Measurements from ENCODE around the gene GALNTL6.

Gene GALNTL6

DNA sequence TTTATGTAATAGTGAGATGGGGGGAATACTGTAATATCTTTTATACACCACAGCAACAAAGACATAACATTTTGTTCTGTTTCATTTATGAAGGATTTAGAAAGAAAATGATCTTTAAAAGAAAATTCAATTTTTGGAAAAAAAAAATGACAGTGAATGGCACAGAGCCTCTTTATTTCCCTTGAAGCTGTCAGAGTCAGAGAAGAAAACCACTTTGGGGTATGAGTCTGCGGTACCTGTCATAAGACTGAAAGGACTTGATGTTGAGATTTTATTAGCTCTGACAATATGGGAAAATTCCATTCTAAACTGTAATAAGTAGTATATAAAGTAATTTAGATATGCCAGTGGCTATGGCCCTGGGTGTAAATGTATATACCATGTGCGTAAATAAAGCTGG, 134.8 kb downstream of the GALNTL6 start:
- FAIRE-seq = no peak
- DNase-seq (ENCODE audit: insufficient read length, low spot score) = no peak

DNA sequence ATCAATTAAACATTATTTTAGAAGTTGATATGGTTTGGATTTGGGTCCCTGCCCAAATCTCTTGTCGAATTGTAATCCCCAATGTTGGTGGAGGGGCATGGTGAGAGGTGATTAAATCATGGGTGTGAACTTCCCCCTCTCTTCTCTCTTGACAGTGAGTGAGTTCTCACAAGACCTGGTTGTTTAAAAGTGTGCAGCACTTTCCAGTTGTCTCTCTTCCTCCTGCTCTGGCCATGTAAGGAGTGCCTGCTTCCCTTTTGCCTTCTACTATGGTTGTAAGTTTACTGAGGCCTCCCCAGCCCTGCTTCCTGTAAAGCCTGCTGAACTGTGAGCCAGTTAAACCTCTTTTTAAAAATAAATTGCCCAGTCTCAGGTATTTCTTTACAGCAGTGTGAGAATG, 141.4 kb downstream of the GALNTL6 start:
- FAIRE-seq = no peak
- TF ChIP-seq, protein P1, sequence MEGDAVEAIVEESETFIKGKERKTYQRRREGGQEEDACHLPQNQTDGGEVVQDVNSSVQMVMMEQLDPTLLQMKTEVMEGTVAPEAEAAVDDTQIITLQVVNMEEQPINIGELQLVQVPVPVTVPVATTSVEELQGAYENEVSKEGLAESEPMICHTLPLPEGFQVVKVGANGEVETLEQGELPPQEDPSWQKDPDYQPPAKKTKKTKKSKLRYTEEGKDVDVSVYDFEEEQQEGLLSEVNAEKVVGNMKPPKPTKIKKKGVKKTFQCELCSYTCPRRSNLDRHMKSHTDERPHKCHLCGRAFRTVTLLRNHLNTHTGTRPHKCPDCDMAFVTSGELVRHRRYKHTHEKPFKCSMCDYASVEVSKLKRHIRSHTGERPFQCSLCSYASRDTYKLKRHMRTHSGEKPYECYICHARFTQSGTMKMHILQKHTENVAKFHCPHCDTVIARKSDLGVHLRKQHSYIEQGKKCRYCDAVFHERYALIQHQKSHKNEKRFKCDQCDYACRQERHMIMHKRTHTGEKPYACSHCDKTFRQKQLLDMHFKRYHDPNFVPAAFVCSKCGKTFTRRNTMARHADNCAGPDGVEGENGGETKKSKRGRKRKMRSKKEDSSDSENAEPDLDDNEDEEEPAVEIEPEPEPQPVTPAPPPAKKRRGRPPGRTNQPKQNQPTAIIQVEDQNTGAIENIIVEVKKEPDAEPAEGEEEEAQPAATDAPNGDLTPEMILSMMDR (IDR thresholded peaks at IDR 0.05; ENCODE audit: insufficient read depth, missing control alignments) = no peak
- DNase-seq (ENCODE audit: insufficient read length, low spot score) = no peak

More for the DNA sequence above, 134.8 kb downstream of the GALNTL6 start:
- TF ChIP-seq, protein P1 (IDR thresholded peaks at IDR 0.05; ENCODE audit: insufficient read depth, missing control alignments) = no peak

DNA sequence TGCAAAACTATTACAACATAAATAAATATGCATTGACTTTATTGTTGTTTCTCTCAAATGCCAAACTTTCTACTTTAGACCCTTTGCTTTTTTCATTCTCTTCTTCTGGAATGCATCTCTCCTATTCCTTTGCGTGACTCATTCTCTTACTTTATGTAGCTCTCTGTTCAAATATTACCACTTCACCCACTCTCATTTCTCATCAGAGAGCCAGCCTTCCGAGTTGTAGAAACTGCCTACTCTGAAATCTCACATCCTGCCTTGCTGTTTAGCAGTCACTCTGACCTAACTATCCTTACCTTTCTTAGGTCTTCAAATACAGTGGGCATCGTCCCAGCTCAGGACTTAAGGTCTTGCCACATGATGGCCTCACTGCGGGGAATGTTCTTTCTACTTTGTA, 143.5 kb downstream of the GALNTL6 start:
- no peak for FAIRE-seq
- TF ChIP-seq, protein P1 (IDR thresholded peaks at IDR 0.05; ENCODE audit: insufficient read depth, missing control alignments) = no peak

DNA sequence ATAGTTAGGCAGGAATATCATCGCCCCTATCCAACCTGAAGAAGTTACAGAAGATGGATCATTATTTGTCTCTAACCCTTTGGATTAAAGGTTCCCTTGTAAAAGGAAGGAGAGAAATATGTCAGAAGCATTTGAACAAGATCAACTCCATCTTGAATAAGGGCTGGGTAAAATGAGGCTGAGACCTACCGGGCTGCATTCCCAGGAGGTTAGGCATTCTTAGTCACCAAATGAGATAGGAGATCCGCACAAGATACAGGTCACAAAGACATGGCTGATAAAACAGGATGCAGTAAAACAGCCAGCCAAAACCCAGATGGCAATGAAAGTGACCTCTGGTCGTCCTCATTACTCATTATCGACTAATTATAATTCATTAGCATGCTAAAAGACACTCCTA, 148.9 kb downstream of the GALNTL6 start:
- FAIRE-seq = no peak
- DNase-seq (ENCODE audit: insufficient read length, low spot score) = no peak
- TF ChIP-seq, protein P1 (IDR thresholded peaks at IDR 0.05; ENCODE audit: insufficient read depth, missing control alignments) = no peak

More for the DNA sequence above, 143.5 kb downstream of the GALNTL6 start:
- DNase-seq (ENCODE audit: insufficient read length, low spot score) = no peak

DNA sequence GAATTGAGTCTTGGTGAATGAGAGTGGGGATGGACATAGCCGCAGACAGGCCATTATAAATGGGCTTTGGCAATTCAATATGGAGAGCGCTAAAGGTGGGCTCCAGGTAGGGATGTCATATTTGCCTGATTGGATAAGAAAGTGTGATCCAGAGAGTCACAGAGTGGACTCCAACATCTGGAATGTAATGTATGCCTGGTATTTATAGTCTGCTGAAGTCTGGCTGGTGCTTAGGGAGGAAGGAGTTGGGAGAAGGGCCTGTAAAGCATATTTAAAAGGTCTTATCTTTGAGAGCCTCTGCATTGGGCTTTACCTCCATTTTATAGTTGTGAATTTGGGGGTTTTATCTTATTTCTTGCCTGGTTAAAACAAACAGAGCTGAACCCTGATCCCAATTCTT, 153.2 kb downstream of the GALNTL6 start:
- FAIRE-seq (no peak), DNase-seq (ENCODE audit: insufficient read length, low spot score) (no peak)
- TF ChIP-seq, protein P1 (IDR thresholded peaks at IDR 0.05; ENCODE audit: insufficient read depth, missing control alignments) = no peak

DNA sequence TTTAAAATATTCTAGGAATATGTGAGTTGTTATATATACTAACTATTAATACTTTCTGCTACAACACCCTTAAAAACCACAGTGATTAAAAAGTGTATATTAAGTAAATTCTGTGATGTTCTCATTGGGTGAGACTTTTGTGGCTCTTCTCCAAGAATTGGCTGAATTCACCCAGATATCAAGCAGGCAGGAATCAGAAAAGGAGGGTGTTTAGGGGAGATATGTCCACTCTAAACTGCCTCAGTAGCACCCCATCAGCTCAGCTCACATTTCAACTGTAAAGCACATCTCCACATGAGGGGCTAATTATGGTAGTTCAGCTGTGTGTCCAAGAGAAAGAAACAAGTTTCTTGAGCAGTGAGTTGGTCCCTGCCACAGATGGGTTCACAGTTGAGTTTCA, 165.0 kb downstream of the GALNTL6 start:
- FAIRE-seq (no peak), DNase-seq (ENCODE audit: insufficient read length, low spot score) (no peak)
- TF ChIP-seq, protein P1 (IDR thresholded peaks at IDR 0.05; ENCODE audit: insufficient read depth, missing control alignments) = no peak

DNA sequence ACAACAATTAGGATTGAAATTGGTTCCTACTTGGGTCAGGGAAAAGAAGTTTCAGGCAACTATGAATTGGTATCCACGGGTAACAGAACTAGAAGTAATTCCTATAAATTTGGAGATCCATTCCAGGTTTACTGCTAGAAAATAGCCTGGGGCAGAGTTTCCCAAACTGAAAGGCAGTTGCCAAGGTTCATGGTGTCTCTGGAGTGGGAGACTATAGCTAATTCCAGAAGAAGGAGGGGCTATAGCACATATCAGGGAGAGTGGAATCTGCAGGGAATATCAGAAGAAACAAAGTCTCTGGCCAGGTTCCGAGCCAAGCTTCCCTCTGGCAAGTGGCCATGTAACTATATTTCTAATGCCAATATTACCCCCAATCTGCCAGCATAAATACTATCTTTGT, 166.3 kb downstream of the GALNTL6 start:
- TF ChIP-seq, protein P1 (IDR thresholded peaks at IDR 0.05; ENCODE audit: insufficient read depth, missing control alignments) = no peak
- DNase-seq (ENCODE audit: insufficient read length, low spot score) (no peak), FAIRE-seq (no peak)

All from D721Med (cell line).